Hematopoietic multipotent progenitor cell treated with erythropoietin and hydrocortisone succinate and interleukin-3 and kit ligand, for 8 days (in vitro differentiated cells): ENCODE results near the gene HIP1.
"Not testable (repeated sequence)": the region's sequence is repeated elsewhere in the genome, so short reads cannot be mapped to it uniquely, and the experiment has no call there.

ENCODE experiments used
- DNase-seq: peaks from one replicate; pipeline ENCODE4 v3.0.0-alpha.2; 2015

HIP1 gene

DNA sequence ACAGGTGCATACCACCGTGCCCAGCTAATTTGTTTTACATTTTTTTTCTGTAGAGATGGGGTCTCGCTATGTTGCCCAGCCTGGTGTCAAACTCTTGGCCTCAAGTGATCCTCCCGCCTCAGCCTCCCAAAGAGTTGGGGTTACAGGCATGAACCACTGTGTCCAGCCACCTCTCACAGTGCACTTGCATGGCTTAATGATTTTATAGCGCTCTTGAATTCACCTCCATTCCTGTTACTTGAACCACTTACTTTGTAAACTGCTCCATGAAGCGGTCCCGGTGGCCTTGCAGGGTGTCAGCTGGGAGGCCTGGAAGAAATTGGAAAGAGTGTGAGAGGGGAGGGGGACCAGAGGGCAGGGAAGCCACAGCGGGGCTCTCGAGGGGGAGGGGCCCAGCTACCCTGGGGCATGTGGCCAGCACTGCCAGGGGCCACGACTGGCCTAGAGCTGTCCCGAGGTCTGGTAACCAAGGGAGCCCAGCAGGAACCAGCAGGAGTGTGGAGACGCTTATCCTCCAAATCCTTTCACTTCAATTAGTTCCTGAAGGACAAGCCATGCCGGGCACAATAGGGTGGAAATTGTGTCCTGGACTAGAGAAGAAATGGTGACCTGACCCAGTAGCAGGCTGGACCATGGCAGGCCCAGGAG lies 170.7 kb downstream of the HIP1 start:
- DNase-seq, result no peak

DNA sequence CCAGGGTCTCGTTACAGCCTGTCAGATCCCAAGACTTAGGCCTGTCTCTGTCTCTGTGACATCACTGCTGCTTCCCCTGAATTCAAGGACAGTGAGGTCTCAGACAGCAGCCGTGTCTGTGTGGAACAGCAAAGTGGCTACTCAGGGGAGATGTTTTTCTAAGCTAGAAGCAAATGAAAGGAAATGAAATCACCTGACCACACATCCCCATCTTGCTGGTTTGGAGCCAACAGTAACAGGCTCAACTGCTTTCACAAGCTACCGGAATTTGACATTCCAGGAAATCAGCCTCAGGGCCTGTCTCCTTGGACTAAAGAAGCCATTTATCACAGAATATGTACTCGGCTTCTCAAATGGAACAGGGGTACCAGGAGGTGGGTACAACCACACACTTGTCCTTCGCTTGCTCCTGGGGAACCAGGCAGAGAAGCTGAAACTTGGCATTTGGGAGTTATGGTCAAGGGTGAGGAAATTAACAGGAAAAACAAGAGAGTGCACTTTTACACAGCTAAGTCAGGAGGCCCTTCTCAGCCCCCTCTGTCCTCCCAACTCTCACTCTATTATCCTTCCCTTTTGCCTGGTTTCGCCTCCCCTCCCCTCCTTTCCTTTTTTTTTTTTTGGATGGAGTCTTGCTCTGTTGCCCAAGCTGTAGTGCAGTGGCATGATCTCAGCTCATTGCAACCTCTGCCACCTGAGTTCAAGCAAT lies 173.5 kb downstream of the HIP1 start:
- DNase-seq, result no peak

- DNase-seq, result no peak
Measured at GRCh38 chr7:75563171-75563570, 175.6 kb downstream of the HIP1 start.

- no peak for DNase-seq
Measured at GRCh38 chr7:75559976-75560365, 178.8 kb downstream of the HIP1 start.

GRCh38 chr7:75559355-75559975 lies 179.3 kb downstream of the HIP1 start:
- DNase-seq, result no peak

- DNase-seq, result not testable (repeated sequence)
Measured at GRCh38 chr7:75556835-75557234, 181.9 kb downstream of the HIP1 start.

GRCh38 chr7:75555736-75556135 lies 183.0 kb downstream of the HIP1 start:
- DNase-seq, result no peak

- no peak for DNase-seq
Measured at GRCh38 chr7:75546237-75547015, 192.3 kb downstream of the HIP1 start.

DNA sequence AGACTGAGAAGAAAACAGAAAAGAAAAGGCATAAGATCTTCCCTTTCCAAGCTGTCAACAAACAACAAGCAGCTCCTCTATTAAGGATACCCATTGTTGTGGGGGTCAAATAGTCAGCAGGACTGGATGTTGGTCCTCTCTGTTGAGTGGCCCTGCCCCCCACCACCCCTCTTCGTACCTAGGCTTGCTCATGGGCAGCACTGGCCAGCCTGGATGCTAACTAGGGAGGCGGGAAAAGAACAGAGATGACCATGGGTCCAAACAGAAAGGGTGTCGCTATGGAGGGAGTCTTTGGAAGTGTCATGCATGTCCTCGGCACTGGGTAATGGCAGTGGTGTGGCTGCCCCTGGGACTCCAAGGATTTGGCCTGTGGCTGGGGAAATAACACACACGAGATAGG lies 201.0 kb downstream of the HIP1 start:
- no peak for DNase-seq

- DNase-seq, result no peak
Measured at GRCh38 chr7:75536940-75537538, 201.7 kb downstream of the HIP1 start.

DNA sequence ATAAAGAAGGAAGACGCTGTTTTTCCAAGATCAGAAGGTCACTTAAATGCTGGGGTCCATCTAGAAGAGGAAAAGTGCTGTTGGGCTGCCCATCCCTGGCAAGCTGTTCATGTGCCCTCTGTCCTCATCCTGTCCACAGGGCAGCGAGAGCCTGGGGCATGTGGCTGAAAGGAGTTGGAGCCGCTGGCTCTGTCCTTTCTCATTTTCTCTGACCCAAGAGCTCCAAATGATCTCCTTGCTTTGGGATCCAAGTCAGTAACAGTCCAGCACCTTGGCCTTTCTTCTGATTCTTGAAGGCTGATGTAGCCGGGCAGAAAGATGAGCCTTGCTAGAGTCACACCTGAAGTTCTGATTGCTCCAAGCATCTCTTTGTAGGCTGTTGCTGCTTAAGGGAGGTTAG lies 202.2 kb downstream of the HIP1 start:
- DNase-seq, result no peak

GRCh38 chr7:75534727-75535307 lies 203.9 kb downstream of the HIP1 start:
- peak; percentile 4 for DNase-seq

- no peak for DNase-seq
Measured at GRCh38 chr7:75533926-75534325, 204.8 kb downstream of the HIP1 start.

DNA sequence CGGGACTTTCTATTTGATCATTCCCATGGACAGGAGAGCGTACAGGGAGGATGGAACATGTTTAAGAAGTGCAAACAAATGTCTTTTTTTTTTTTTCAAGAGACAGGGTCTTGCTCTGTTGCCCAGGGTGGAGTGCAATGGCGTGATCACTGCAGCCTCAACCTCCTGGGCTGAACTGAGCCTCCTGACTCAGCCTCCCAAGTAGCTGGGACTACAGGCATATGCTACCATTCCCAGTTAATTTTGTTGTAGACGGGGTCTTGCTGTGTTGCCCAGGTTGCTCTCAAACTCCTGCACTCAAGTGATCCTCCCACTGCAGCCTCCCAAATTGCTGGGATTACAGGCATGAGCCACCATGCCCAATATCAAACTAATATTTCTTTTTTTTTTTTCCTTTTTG lies 206.1 kb downstream of the HIP1 start:
- no peak for DNase-seq

- no peak for DNase-seq
Measured at GRCh38 chr7:75531359-75531821, 207.4 kb downstream of the HIP1 start.

- peak; percentile 20 for DNase-seq
Measured at GRCh38 chr7:75527224-75527722, 211.5 kb downstream of the HIP1 start.

- not testable (repeated sequence) for DNase-seq
Measured at GRCh38 chr7:75521727-75522126, 217.0 kb downstream of the HIP1 start.

DNA sequence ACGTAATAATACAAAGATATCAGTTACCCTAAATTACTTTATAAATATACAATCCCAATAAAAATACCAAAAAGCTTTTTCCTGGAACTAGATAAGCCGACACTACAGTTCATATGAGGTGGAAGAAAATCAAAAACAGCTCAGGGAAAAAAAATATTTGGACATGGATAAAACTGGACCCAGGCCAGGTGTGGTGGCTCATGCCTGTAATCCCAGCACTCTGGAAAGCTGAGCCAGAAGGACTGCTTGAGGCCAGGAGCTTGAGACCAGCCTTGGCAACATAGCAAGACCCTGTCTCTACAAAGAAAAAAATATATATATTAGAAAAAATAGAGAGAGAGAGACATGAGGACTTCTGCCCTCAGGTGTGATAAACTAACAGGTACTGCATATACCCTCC lies 219.9 kb downstream of the HIP1 start:
- DNase-seq, result not testable (repeated sequence)

DNA sequence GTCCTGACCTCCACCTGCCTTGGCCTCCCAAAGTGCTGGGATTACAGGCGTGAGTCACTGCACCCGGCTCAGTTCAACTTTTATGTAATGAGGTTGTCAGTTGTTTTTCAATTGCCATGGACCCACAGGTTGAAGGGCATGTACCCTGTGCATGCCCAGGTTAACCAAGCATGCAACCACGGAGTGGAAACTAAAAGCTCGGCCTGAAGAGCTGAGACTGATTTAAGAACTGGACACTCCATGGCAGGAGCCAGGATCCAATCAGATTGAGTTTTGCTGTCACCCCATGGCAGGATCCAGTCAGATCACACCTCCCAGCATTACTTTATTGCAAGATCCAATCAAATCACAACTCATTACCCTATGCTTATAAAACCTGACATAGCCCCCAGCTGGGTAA lies 229.7 kb downstream of the HIP1 start:
- DNase-seq, result not testable (repeated sequence)

DNA sequence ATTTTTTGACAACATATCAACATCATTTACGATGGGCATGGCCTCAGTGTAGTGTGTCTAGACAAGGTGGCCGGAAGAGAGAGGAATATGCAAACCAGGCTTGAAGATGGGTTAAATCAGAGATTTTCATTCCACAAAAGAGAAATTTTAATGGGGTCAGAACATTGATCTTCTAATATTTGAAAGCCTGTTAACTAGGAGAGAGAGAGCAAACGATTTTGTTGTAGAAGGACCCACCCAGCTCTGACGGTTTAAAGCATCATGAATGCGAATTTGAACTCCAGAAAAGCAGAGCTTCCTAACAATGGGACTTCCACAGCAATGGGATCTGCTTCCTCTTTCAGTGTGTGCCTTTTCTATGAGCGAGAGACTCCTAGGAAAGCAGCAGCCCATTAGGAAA lies 246.7 kb downstream of the HIP1 start, which contains the start of gene SPDYE5:
SPDYE5 (plus strand) TSS at position 301 of the 400 bp plus-strand sequence. CDS start 1,728 bp downstream, outside the sequence.
- not testable (repeated sequence) for DNase-seq

- DNase-seq, result peak; percentile 94
Measured at GRCh38 chr7:75485979-75486643, 252.6 kb downstream of the HIP1 start, which contains the start of gene POM121C. POM121C (minus strand) TSS chr7:75486299; CDS start chr7:75441496, 44,803 bp downstream.
